RPMI8226 (cell line): ENCODE data around the gene YIPF2.
A peak's percentile ranks its signal among the peaks of the same experiment; 100 is the strongest.
"Not testable (repeated sequence)": the region's sequence is repeated elsewhere in the genome, so short reads cannot be mapped to it uniquely, and the experiment has no call there.

Source experiments
- DNase-seq: peaks from one replicate; pipeline ENCODE4 v3.0.0-alpha.2; 2015

Gene YIPF2

DNA sequence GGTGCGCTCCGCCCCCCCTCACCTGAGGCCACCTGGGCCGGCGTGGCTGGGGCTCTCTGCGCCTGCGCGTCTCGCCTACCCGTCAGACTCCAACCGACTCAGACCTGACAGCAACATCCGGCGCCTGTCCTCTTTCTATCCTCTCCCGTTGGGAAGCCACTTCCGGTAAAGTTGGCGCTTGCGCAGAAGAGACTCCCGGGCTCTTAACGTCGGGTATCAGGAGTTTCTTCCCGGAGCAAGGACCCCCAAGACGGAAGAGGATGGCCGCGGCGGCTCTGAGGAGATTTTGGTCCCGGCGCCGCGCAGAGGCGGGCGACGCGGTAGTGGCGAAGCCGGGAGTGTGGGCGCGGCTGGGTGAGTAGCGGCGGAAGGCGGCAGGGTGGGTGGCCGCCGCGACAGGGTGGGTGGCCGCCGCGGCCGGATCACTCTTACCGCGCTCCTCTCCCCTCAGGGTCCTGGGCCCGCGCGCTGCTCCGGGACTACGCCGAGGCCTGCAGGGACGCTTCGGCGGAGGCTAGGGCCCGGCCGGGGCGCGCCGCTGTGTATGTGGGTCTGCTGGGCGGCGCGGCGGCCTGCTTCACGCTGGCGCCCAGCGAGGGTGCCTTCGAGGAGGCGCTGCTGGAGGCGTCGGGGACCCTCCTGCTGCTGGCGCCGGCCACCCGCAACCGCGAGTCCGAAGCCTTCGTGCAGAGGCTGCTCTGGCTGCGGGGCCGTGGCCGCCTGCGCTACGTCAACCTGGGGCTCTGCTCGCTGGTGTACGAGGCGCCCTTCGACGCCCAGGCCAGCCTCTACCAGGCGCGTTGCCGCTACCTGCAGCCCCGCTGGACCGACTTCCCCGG lies at the start of gene YIPF2, which contains the start of gene TIMM29:
Gene YIPF2 (minus strand): TSS at position 77 of the 839 bp plus-strand sequence. CDS start 229 bp downstream, outside the sequence.
Gene TIMM29 (plus strand): TSS at position 249 of the 839 bp plus-strand sequence. CDS start 12 bp downstream, at position 261.
- DNase-seq: peak; percentile 99

DNA sequence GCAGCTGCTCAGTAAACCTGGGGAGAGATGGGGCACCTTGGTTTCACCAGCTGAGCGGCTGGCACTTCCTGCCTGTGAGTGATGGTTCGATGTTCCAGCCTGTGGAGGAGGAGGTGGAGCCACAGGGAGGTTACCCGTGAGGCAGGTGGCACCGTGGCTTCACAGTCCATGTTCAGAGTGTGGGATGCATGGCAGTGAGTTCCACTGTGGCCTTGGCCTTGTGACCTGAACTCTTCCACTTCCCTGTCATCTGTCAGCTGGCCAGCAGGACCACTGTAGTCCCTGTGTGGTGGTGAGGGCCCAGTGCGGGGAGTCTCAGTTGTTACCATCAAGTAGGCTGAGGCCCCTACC lies 49.3 kb upstream of the YIPF2 start:
- no peak for DNase-seq

DNA sequence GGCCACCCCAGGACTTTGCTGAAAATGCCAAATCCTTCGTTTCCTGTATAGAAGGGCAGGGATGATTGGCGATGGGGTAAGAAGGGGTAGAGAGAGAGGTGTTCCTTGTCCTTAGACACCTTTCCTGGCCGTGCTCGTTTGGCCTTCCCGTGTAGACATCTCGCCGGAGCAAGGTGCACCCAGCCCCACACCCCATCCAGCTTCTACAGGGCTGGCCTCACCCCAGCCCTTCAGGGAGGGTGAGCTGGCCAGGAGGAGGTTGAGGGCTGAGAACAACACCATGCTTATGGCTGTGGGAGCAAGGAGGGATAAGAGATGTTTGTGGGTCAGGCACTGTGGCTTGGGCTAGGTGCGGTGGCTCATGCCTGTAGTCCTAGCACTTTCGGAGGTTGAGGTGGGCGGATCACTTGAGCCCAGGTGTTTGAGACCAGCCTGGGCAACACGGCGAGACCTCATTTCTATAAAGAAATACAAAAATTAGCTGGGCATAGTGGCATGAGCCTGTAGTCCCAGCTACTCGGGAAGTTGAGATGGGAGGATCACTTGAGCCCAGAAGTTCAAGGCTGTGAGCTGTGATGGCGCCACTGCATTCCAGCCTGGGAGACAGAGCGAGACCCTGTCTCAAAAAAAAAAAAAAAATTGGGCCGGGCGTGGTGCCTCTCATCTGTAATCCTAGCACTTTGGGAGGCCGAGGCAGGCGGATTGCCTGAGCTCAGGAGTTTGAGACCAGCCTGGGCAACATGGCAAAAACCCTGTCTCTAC lies 47.9 kb upstream of the YIPF2 start:
- DNase-seq: no peak

GRCh38 chr19:10975374-10976130 lies 47.1 kb upstream of the YIPF2 start:
- DNase-seq: no peak

GRCh38 chr19:10971107-10971726 lies 42.8 kb upstream of the YIPF2 start:
- DNase-seq: no peak

- DNase-seq: no peak
Observed at GRCh38 chr19:10968527-10969135, 40.2 kb upstream of the YIPF2 start.

DNA sequence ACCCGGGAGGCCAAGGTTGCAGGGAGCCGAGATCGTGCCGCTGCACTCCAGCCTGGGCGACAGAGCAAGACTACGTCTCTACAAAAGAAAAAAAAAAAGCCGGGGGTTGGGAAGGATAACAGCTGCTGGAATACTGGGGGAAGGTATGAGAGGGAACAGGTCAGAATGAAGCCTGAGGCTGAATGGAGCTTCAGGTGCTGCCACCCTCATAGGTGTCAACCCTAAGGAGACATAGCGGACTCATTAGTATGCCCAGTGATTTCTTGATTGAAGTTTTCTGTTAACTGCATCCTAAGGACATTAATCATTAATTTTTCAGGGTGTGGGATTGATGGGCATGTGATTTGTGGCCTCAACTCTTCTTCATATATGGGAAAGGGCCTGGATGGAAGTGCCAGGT lies 38.4 kb upstream of the YIPF2 start:
- no peak for DNase-seq

- no peak for DNase-seq
Observed at GRCh38 chr19:10965398-10965797, 37.0 kb upstream of the YIPF2 start.

DNA sequence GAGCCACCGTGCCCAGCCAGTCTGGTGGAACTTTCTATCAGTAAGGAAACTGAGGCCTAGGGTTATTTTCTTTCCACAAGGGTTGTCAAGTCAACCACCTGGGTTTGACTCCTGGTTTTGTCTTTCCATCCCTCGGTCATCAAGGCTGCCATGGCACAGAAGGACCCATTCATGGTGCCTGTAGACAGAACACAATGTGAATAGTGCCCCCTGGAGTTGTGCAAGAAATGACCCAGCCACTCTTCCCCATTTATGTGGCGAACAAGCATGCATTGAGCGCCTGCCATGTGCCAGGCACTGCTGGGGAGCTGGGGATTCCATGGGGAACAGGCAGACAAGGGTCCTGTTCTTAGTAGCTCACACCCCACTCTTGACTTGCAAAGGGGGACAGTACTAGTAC lies 36.5 kb upstream of the YIPF2 start:
- DNase-seq: no peak

- no peak for DNase-seq
Observed at GRCh38 chr19:10963865-10964264, 35.4 kb upstream of the YIPF2 start.

- DNase-seq: no peak
Observed at GRCh38 chr19:10962863-10963262, 34.4 kb upstream of the YIPF2 start.

DNA sequence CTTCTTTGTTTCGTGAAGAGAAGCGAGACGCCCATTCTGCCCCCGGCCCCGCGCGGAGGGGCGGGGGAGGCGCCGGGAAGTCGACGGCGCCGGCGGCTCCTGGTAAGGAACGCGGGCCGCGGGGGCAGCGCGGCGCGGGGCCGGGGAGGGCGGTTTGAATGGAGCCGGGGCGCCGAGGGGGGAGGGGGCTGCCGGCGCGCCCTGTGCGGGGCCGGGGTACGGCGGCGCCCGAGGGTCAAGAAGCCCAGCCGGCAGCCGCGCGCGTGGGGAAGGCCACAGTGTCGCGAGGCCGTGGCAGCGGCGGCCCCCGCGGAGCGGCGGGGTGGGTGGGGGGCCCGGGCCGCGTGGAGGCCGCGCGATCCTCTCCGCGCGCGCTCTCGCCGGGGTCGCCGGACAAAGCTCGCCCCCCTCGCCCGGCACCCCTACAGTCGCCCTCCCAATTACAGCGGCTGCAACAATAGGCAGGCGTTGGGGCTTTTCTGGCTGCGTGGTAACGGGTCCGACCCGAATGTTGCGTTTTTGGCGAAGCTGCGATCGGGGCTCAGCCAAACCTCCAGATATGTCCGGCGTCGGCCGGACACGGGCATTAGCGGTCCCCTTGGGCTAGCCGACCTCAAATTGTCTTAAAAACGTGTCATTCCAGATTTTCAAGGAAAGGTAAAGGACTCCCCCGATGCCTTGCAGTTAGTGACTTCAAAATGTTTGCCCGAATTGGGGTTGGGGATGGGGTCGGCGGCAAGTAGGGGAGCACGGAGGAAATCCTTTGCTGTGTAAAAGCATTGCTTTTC lies 32.8 kb upstream of the YIPF2 start:
- peak; percentile 31 for DNase-seq

DNA sequence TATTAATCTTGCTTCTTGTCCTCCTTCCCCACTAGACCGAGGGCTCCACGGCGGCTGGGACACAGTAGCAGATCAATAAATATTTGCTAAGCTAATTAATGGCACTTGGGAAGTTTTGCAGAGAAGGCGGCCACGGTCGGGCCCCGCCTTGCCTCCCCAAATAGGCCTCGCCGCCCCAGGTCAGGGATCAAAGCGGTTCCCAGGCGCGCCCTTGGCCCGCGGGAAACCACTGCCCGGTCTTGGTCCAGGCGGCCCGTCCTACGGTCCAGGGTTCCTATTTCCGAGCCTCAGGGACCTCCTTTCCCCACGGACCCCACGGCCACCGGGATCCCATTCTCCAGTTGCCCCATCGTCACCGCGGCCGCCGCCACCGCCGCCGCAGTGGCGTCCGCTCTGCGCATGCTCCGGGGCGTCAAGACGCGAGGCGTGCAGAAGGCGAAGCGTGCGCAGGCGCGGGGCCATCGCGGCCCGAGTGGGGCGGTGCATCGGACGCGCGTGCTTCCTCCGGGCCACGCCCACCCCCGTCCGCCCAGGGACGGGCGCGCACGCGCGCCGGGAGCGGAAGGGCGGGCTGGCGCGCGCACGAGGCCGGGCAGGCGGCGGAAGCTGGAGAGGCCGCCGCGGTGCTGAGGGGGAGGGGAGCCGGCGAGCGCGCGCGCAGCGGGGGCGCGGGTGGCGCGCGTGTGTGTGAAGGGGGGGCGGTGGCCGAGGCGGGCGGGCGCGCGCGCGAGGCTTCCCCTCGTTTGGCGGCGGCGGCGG lies 32.1 kb upstream of the YIPF2 start, which contains the start of gene SMARCA4:
Gene SMARCA4 (plus strand): TSS at position 717 of the 759 bp plus-strand sequence. CDS start 23,122 bp downstream, outside the sequence.
- peak; percentile 99 for DNase-seq

- not testable (repeated sequence) for DNase-seq
Observed at GRCh38 chr19:10959277-10959968, 31.0 kb upstream of the YIPF2 start.

GRCh38 chr19:10952809-10953208 lies 24.4 kb upstream of the YIPF2 start:
- no peak for DNase-seq

DNA sequence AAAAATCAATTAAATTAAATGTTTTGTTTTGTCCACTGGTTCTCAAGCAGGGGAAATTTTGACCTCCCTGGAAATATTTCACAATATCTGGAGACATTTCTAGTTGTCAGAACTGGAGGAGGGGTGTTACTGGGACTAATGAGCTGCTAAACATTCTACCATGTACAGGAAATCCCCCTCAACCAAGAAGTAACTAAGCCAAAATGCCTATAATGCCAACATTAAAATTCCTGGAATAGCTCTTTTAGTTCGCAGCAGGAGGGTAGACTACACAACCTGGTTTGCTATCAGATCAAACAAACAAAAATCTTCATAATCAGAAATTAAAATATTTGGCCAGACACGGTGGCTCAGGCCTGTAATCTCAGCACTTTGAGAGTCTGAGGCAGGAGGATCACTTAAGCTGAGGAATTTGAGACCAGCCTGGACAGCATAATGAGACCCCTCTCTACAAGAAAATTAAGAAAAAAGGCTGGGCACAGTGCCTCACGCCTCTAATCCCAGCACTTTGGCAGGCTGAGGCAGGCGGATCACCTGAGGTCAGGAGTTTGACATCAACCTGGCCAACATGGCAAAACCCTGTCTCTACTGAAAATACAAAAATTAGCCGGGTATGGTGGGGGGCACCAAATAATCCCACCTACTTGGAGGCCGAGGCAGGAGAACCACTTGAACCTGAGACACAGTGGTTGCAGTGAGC lies 18.7 kb upstream of the YIPF2 start:
- DNase-seq: no peak

GRCh38 chr19:10945264-10945663 lies 16.8 kb upstream of the YIPF2 start:
- no peak for DNase-seq

DNA sequence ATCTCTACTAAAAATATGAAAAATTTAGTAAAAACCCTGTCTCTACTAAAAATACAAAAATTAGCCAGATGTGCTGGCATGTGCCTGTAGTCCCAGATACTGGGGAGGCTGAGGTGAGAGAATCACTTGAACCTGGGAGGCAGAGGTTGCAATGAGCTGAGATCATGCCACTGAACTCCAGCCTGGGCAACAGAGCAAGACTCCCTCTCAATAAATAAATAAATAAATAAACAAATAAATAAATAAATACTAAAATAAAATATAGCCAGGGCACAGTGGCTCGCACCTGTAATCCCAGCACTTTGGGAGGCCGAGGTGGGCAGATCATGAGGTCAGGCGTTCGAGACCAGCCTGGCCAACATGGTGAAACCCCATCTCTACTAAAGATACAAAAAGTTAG lies 15.0 kb upstream of the YIPF2 start:
- DNase-seq: not testable (repeated sequence)

DNA sequence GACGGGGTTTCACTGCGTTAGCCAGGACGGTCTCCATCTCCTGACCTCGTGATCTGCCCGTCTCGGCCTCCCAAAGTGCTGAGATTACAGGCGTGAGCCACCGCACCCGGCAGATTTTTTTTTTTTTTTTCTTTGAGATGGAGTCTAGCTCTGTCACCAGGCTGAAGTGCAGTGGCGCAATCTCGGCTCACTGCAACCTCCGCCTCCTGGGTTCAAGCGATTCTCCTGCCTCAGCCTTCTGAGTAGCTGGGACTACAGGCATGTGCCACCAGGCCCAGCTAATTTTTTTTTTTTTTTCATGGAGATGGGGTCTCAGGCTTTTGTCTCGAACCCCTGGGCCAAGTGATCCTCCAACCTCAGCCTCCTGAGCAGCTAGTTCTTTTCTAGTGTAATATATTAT lies 13.2 kb upstream of the YIPF2 start:
- DNase-seq: not testable (repeated sequence)
